Transverse colon (tissue), 4 donors: Measurements from ENCODE around the gene TMEM150B. TPM values are rescaled to one million over a fixed set of nuclear protein-coding genes. Genes with fewer than 3 reads are reported as not detected.

Source experiments
- DNase-seq: peaks from one replicate; pipeline ENCODE4 v3.0.0-alpha.2; 2019
- H3K27ac ChIP-seq, 4 donors: fragments of 200-600 bp; sonication (generic); 2 replicates each; pipeline ENCODE4 v1.5.1; 2016 to 2018; ENCODE audit warnings: inconsistent platforms in 4 of 4
- H3K27me3 ChIP-seq: fragments of 200-600 bp; sonication (generic); 2 replicates; pipeline ENCODE4 v1.5.1; 2017; ENCODE audit warnings: inconsistent platforms
- H3K36me3 ChIP-seq, 4 donors: fragments of 200-600 bp; sonication (generic); 2 replicates each; pipeline ENCODE4 v1.5.1; 2017 to 2019; ENCODE audit warnings: inconsistent platforms in 4 of 4
- H3K4me1 ChIP-seq, 4 donors: fragments of 200-600 bp; sonication (generic); 2 replicates each; pipeline ENCODE4 v1.5.1; 2017 to 2020; ENCODE audit warnings: inconsistent platforms in 4 of 4
- H3K4me3 ChIP-seq, 4 donors: fragments of 200-600 bp; sonication (generic); 1 replicate in 1 of 4; 2 replicates in 3 of 4; pipeline versions ENCODE4 v1.5.1 to v1.6.1; 2017 to 2019; ENCODE audit warnings: inconsistent platforms in 4 of 4
- H3K9me3 ChIP-seq, 2 donors: fragments of 200-600 bp; sonication (generic); 2 replicates each; pipeline ENCODE4 v1.5.1; 2017 to 2019; ENCODE audit warnings: inconsistent platforms in 2 of 2
- EP300 ChIP-seq: sonication (generic); formaldehyde crosslinking; IDR thresholded peaks from one replicate; pipeline ENCODE4 v1.6.1; 2017; ENCODE audit warnings: antibody characterized with exemption, low read depth
- POLR2A ChIP-seq: fragments of 450-650 bp; IDR thresholded peaks from one replicate; pipeline ENCODE4 v1.6.1; 2016; ENCODE audit warnings: antibody characterized with exemption, mild to moderate bottlenecking, moderate library complexity
- POLR2AphosphoS5 ChIP-seq, 3 donors: sonication (generic); formaldehyde crosslinking; IDR thresholded peaks; one replicate each; pipeline ENCODE4 v1.6.1; 2016; ENCODE audit warnings: antibody characterized with exemption in 3 of 3
- WGBS, 2 donors: methylation state at CpG; one replicate each; pipeline ENCODE4 v1.1.5; 2018; ENCODE audit warnings: low coverage in 1 of 2; 5-methylcytosine and 5-hydroxymethylcytosine counted together
- in situ Hi-C, 4 donors: fragments of 200-750 bp; cut with MboI; loops; one replicate each; pipeline versions ENCODE4 v1.15.0 to v1.15.1; 2017; ENCODE audit warnings: low sequenced_read_pairs in 3 of 4, low pct_ligation_motif_present in 1 of 4, low pct_unique_long_range_greater_than_20kb in 1 of 4
- intact Hi-C: fragments of 100-400 bp; cut with DNase I; formaldehyde crosslinking; loops from one replicate; pipeline ENCODE4 v1.15.1; 2023; ENCODE audit warnings: low total_unique reads
- total RNA-seq, 4 donors: library from RNA; depleted of rRNA; stranded (reverse); fragments of >200 nt; gene quantifications; one replicate each; pipeline ENCODE4 v1.1.0, GENCODE V29; 2016
- TF ChIP-seq, protein P1 (sequence below), 5 experiments: fragments of 200-600 bp in 3 of 5; fragments of 450-650 bp in 2 of 5; sonication (generic) in 3 of 5; IDR thresholded peaks; 1 replicate in 2 of 5; 2 replicates in 3 of 5; pipeline ENCODE4 v1.5.1; 2016 to 2017; ENCODE audit warnings: antibody characterized with exemption in 5 of 5, inconsistent platforms in 3 of 5, mild to moderate bottlenecking in 2 of 5, moderate library complexity in 1 of 5

TMEM150B gene
- total RNA-seq, 4 donors from 2014 or later, result 26.5 to 135 (median 57.4) TPM

DNA sequence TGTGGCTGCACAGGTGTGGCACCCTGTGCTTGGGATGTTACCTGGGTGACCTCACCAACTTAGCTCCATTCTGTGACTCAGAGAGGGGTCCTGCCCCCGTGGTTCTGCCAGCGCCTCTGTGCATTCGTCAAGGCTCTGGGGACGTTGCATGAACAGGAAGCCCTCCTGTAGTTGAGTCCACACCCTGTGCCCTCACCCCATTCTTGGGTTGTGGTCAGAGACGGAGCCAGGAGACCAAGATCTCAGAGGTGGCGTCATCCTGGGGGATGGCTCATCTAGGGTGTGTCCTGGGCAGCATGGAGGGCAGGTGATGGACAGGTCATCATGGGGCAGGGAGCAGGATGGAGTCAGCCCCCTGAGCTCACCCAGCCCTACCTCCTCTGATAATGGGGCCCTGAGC, 26.9 kb upstream of the TMEM150B start:
- no peak for TF ChIP-seq POLR2A
- TF ChIP-seq POLR2AphosphoS5 (IDR thresholded peaks at IDR 0.05), result no peak
- TF ChIP-seq, protein P1, sequence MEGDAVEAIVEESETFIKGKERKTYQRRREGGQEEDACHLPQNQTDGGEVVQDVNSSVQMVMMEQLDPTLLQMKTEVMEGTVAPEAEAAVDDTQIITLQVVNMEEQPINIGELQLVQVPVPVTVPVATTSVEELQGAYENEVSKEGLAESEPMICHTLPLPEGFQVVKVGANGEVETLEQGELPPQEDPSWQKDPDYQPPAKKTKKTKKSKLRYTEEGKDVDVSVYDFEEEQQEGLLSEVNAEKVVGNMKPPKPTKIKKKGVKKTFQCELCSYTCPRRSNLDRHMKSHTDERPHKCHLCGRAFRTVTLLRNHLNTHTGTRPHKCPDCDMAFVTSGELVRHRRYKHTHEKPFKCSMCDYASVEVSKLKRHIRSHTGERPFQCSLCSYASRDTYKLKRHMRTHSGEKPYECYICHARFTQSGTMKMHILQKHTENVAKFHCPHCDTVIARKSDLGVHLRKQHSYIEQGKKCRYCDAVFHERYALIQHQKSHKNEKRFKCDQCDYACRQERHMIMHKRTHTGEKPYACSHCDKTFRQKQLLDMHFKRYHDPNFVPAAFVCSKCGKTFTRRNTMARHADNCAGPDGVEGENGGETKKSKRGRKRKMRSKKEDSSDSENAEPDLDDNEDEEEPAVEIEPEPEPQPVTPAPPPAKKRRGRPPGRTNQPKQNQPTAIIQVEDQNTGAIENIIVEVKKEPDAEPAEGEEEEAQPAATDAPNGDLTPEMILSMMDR (IDR thresholded peaks at IDR 0.05), result no peak
- TF ChIP-seq EP300, result no peak
- Histone ChIP-seq H3K27me3 (peaks cover 60% of the 10 kb centered on the region), H3K4me3 (no peak overlapping the region), H3K27ac (no peak overlapping the region), H3K4me1 (peaks cover 17 to 39% (median 19%) of the 10 kb centered on the region in 4 donors), H3K9me3 (no peaks in the 10 kb centered on the region), H3K36me3 (peaks cover 0 to 3% (median 0%) of the 10 kb centered on the region in 4 donors)
- 85% methylated on average over 6 of the region's 6 CpGs; no CpG with 5 or more reads in 1 of the 2 donors for WGBS, 2 donors
- intact Hi-C loops (no loop called here), in situ Hi-C loops (no loop called here)
- DNase-seq, result no peak

DNA sequence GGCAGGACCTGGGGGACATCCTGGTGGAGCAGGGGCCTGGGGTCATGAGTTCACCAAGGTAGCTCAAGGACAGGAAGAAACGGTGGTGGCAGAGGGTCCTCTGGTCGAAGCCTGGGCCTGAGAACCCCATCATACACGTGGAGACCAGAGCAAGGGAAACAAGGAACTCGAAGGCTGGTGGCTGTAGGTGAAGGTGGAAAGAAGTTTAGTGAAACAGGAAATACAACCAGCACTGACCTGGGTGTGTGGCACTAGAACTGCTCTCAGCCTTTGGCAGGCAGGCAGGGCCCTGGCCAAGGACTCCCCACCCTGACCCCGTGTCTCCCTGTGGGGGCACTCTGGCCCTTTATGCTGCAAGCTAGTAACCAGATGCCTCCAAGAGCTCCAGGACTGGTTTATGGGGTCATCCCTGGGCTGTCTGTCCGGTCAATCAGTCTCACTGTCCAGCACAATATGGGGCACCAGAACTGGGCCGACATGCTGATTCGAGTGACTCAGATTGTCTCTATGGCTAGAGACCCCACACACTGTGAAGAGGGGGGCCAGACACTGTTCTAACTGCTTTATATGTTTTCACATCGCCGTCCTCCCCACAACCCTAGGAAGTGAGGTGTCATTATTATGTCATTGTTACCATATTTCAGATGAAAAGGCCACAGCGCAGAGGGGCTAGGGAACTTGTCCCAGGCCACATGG, 25.6 kb upstream of the TMEM150B start:
- WGBS, 2 donors, result 53 to 55% methylated on average over 5 to 11 of the region's 11 CpGs

DNA sequence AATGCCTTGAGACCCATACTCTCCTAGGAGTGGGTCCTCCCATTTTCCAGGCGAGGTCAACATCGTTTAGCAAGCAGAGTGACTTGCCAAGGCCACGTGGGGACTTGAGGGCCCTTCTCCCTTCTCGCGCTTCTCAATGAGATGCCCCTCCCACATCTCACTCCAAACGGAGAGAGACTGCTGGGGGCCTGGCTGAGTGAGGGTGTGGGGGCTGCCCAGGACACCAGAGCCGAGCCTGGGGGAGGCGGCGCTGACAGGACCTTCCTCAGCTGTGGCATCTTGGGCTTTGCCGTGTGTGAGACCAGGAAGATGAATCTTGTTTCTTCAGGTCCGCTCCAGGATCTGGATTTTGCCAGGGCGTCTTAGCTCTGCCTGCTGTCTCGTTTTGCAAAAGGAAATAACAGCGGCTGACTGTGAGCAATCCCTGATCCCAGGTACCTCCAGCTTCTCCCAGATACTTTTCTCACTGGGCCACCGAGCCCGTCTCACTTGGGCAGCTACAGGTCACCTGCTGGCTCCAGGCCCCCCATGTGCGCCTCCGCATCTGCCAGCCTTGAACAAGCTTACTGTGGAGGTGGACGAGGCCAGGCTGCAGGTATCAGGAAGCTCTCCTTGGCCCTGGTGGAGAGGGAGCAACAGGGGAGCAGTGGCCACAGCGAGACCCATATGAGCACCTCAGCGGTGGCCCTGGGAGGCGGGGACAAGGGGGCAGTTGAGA, 23.3 kb upstream of the TMEM150B start:
- no peak for TF ChIP-seq POLR2AphosphoS5 (IDR thresholded peaks at IDR 0.05)
- no peak for TF ChIP-seq POLR2A
- no peak for TF ChIP-seq EP300
- TF ChIP-seq, protein P1 (IDR thresholded peaks at IDR 0.05), result no peak
- peaks cover 24% of the 10 kb centered on the region for H3K27me3 ChIP-seq
- intact Hi-C loops (no loop called here), in situ Hi-C loops (no loop called here)
- no peak for DNase-seq
- H3K27ac ChIP-seq, result no peak overlapping the region
- peaks cover 0 to 4% (median 0%) of the 10 kb centered on the region in 4 donors for H3K36me3 ChIP-seq
- no peaks in the 10 kb centered on the region for H3K9me3 ChIP-seq
- H3K4me3 ChIP-seq, result no peak overlapping the region
- peaks cover 4 to 27% (median 17%) of the 10 kb centered on the region in 4 donors for H3K4me1 ChIP-seq
- WGBS, 2 donors, result 74% methylated on average over 22 of the region's 22 CpGs; no CpG with 5 or more reads in 1 of the 2 donors

More for the DNA sequence above, 25.6 kb upstream of the TMEM150B start:
- in situ Hi-C loops (no loop called here), intact Hi-C loops (no loop called here)
- H3K9me3 ChIP-seq, result no peaks in the 10 kb centered on the region
- H3K27ac ChIP-seq, result no peak overlapping the region
- peaks cover 47% of the 10 kb centered on the region for H3K27me3 ChIP-seq
- no peak overlapping the region for H3K4me3 ChIP-seq
- DNase-seq, result no peak
- no peak for TF ChIP-seq EP300
- TF ChIP-seq, protein P1 (IDR thresholded peaks at IDR 0.05), result no peak
- peaks cover 17 to 44% (median 23%) of the 10 kb centered on the region in 4 donors for H3K4me1 ChIP-seq
- H3K36me3 ChIP-seq, result peaks cover 0 to 4% (median 0%) of the 10 kb centered on the region in 4 donors

DNA sequence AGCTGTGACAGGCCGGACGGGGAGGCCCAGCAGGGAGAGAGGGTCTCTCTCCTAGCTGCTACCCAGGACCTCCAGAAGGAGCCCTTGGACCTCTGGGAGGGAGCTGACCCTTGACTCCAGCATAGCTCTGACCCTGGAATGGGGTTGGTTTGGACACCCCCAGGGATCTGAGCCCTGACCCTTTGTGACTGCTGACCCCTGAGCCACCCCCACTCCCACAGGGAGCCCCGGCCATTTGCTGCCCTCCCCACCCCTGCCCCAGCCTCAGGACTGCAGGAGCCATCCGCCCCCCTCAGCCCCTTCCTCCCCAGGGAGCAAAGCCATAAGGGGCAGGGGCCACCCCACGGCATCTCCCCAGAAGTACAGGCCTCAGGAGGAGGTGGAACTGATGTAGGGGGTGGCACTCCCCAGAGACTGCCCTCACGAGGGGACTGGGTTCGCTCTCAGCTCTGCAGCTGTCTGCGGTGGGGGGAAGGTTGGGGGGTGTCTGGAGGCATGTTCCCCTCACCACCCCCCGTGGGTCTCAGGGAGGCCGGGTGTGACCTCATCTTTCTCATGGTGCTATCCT, 22.4 kb upstream of the TMEM150B start:
- peaks cover 15% of the 10 kb centered on the region for H3K27me3 ChIP-seq
- in situ Hi-C loops, result no loop called here
- no peak overlapping the region for H3K27ac ChIP-seq
- no peaks in the 10 kb centered on the region for H3K9me3 ChIP-seq
- DNase-seq, result no peak
- WGBS, 2 donors, result 60 to 84% methylated on average over 1 to 9 of the region's 10 CpGs
- intact Hi-C loops, result no loop called here
- H3K4me3 ChIP-seq, result no peak overlapping the region
- TF ChIP-seq POLR2AphosphoS5 (IDR thresholded peaks at IDR 0.05) (no peak), POLR2A (no peak), EP300 (no peak)
- TF ChIP-seq, protein P1 (IDR thresholded peaks at IDR 0.05), result no peak
- peaks cover 0 to 4% (median 0%) of the 10 kb centered on the region in 4 donors for H3K36me3 ChIP-seq
- peaks cover 0 to 18% (median 10%) of the 10 kb centered on the region in 4 donors for H3K4me1 ChIP-seq
